ENCODE data around the gene ADRB2. TPM values are rescaled to one million over a fixed set of nuclear protein-coding genes. Genes with fewer than 3 reads are reported as not detected.

ADRB2 gene
- total and polyA plus RNA-seq, 8 donors = 0.70 to 14.2 (median 1.6) TPM

DNA sequence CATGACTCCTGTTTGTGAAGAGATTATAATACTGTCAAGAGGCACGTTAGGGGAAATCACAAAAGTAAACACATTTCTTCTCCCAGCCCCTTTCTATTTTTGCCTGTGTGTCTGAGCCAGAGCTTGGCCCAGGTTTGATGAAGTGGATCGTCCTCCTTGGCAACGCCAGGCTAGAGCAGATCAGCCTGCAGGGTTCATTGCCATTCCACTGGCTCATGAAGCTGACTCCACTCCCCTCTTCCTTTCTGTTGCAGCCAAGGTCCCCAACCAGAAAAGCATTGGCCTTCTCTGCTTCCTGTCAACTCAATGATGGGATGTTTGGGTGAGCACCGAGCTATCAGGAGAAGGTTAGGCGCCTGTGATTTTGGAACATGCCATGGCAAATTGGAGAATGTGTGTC lies 3.3 kb downstream of the ADRB2 start:
- Histone ChIP-seq H3K36me3 (no peaks in the 10 kb centered on the region), H3K4me1 (peaks cover 12 to 89% of the 10 kb centered on the region in 2 donors), H3K27ac (peak overlapping the region in 1 of 2 donors; percentile 98), H3K9me3 (no peaks in the 10 kb centered on the region), H3K27me3 (no peaks in the 10 kb centered on the region), H3K4me3 (peak overlapping the region; percentile 60 to 63)
- DNase-seq = no peak
- TF ChIP-seq, protein P1, sequence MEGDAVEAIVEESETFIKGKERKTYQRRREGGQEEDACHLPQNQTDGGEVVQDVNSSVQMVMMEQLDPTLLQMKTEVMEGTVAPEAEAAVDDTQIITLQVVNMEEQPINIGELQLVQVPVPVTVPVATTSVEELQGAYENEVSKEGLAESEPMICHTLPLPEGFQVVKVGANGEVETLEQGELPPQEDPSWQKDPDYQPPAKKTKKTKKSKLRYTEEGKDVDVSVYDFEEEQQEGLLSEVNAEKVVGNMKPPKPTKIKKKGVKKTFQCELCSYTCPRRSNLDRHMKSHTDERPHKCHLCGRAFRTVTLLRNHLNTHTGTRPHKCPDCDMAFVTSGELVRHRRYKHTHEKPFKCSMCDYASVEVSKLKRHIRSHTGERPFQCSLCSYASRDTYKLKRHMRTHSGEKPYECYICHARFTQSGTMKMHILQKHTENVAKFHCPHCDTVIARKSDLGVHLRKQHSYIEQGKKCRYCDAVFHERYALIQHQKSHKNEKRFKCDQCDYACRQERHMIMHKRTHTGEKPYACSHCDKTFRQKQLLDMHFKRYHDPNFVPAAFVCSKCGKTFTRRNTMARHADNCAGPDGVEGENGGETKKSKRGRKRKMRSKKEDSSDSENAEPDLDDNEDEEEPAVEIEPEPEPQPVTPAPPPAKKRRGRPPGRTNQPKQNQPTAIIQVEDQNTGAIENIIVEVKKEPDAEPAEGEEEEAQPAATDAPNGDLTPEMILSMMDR (IDR thresholded peaks at IDR 0.05) = no peak
- intact Hi-C loops (cut with DNase I) = no loop called here
- no peak for ATAC-seq

DNA sequence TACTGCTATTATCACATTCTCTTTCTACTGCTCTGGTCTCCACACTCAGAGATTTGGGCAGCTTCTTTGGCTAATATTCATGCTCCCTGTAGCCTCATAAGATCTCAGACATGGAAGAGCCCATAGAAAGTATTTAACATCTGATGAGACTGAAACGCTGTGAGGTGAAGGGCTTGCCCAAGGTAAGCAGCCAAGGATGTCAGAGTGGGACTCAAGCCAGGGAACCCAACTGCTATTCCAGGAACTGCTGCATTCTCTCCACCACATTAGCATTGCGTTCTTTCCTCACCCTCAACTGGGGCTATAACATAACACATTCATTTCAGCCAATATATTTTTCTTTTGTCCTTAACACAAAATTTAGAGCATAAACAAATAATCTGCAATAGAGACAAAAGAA lies 3.8 kb downstream of the ADRB2 start:
- ATAC-seq = no peak
- peak overlapping the region in 1 of 2 donors; percentile 98 for H3K27ac ChIP-seq
- no peaks in the 10 kb centered on the region for H3K36me3 ChIP-seq
- H3K9me3 ChIP-seq = no peaks in the 10 kb centered on the region
- peak overlapping the region; percentile 60 to 63 for H3K4me3 ChIP-seq
- TF ChIP-seq, protein P1 (IDR thresholded peaks at IDR 0.05) = no peak
- intact Hi-C loops (cut with DNase I) = no loop called here
- peaks cover 12 to 87% of the 10 kb centered on the region in 2 donors for H3K4me1 ChIP-seq
- DNase-seq = no peak
- no peaks in the 10 kb centered on the region for H3K27me3 ChIP-seq

DNA sequence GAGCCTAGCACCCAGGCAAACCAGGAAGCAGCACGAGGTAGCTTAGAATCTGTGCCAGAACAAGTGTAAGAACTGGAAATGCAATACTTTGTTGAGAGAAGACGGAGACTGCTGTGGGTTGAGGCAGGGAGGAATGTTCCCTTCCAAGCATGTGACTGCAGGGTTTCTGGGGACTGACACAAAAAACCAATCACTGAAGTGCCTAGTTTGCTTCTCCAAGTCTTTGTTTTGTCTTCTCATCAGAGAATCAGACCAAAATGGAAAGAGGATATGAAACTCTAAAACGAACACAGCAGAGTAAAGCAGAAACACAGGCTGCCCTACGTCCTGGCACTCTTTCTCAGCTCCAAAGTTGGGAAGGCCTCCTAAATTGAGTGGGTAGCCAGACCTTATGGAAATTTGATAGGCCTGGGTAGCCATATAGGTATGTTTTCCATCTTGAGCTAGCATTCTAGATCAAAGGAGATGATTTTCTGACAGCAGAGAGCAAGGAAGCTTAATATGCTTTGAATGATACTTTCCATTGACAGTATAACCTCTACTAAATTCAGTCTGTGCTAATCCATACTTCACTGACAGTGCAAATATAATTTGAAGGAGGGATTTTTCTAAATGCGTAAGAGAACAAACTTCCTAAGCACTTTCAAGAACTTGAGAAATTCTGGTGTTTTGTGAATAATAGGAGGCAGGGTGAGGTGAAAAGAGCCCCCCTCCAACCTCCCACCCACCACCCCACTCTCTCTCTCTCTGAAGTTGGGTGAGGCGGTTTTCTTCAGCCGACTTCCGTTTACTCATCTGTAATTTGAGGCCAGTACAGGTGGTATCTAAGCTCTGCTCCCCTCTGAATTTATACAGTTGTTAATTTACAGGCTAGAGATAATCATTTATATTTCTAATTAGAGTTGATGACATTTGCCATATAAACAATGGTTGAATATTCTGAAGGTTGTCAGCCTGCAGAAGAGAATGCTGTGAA lies 5.5 kb downstream of the ADRB2 start:
- peak overlapping the region in 1 of 2 donors; percentile 63 for H3K4me3 ChIP-seq

DNA sequence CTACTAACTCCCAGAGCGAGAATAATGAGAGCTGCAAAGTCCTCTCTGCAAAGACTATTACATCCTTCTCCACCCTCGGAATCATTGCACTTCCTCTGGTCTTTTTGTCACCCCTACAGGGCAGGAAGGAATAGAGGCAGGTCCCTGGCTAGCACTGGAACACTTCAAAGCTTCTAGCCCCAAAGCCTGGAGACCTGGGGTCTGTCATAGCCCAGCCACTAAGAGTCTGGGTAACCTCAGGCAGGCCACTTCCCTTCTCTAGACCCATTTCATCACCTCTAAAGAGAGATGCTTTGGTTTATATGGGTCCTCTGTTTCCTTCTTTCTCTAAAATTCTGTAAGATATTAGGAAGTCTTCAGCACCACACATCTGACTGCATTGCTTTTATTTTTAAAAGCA lies 6.7 kb downstream of the ADRB2 start:
- DNase-seq = no peak
- Histone ChIP-seq H3K27ac (peak overlapping the region in 1 of 2 donors; percentile 73), H3K27me3 (no peaks in the 10 kb centered on the region), H3K36me3 (no peaks in the 10 kb centered on the region), H3K9me3 (no peaks in the 10 kb centered on the region), H3K4me1 (peaks cover 12 to 70% of the 10 kb centered on the region in 2 donors), H3K4me3 (peak overlapping the region in 1 of 2 donors; percentile 63)
- no peak for ATAC-seq
- TF ChIP-seq, protein P1 (IDR thresholded peaks at IDR 0.05) = no peak
- intact Hi-C loops (cut with DNase I) = no loop called here

More for the DNA sequence above, 5.5 kb downstream of the ADRB2 start:
- Histone ChIP-seq H3K27me3 (no peaks in the 10 kb centered on the region), H3K4me1 (peaks cover 12 to 82% of the 10 kb centered on the region in 2 donors), H3K9me3 (no peaks in the 10 kb centered on the region), H3K36me3 (no peaks in the 10 kb centered on the region), H3K27ac (peak overlapping the region; percentile 35 to 73)
- TF ChIP-seq, protein P1 (IDR thresholded peaks at IDR 0.05) = no peak
- peak in 1 of 4 donors; percentile 63 for DNase-seq
- intact Hi-C loops (cut with DNase I) = no loop called here
- peak; percentile 49 for ATAC-seq

DNA sequence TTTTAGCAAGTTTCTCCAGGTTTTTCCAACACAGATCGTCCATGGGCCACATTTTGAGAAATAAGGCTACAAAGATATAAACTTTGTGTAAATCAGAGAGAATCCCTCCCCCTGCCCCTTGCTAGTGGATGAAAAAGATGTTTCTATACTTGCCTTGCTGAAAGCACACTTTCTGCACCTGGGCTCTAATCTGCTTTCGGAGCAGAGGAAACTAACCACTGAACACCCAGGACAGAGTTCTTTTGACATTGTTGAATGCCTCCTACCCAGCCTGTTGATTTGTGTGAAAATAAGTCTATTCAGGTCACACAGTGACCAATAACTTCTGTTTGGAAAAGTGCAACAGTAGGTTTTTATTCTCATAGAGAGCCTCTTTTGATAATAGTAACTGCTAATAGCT lies 7.5 kb downstream of the ADRB2 start:
- Histone ChIP-seq H3K27me3 (no peaks in the 10 kb centered on the region), H3K9me3 (no peaks in the 10 kb centered on the region), H3K4me1 (peaks cover 12 to 68% of the 10 kb centered on the region in 2 donors), H3K4me3 (no peak overlapping the region), H3K27ac (peak overlapping the region in 1 of 2 donors; percentile 26), H3K36me3 (no peaks in the 10 kb centered on the region)
- intact Hi-C loops (cut with DNase I) = no loop called here
- DNase-seq (no peak), ATAC-seq (no peak)
- TF ChIP-seq, protein P1 (IDR thresholded peaks at IDR 0.05) = no peak

Measured in left lung (tissue), 10 donors.